ENCODE results near the gene SFXN5. TPM values are rescaled to one million over a fixed set of nuclear protein-coding genes. Genes with fewer than 3 reads are reported as not detected.
A peak's percentile ranks its signal among the peaks of the same experiment; 100 is the strongest.

Gene SFXN5
- total and polyA plus RNA-seq, 2 of the 8 experiments (the other 6 are each of a cell fraction or from before 2014, with no cell fraction given): 29.3 to 33.1 TPM

DNA sequence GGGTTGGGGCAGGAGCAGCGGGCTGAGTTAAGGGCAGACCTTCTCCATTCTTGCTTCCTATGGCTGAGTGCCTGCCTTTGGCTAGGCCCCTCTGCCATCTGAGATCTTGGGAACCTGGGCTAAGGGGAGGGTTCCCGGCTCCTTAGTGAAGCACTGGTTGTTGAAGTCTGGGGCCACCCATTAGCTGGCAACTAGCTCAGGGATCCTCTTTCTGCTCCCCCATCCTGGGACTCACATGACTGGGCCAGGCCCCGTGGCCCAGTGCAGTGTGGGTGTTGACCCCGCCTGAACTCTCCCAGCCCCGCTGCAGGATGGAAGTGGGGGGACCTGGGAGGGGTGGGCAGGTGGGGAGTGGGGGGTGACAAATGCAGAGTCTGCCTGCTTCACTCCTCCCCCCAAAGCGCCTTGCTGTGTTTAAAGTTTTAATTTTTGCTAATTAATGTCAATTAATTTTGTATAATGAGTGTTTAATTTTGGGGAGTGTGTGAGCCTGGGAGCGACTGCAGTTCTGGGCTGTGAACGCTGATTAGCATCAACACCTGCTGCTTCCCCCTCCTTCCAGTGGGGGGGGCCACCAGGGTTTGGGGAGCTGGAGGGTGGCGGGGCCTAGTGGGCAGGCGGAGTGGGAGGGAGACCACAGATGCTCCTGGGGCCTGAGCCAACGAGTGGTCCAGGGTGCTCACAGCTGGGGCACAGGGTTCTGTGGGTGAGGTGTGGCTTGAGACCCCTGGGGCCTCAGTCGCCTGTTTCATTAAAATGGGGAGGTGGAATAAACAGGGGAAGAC lies 99.0 kb downstream of the SFXN5 start:
- no peak for FAIRE-seq
- Histone ChIP-seq H3K23ac (ENCODE audit: insufficient read length) (no peak overlapping the region), H3K27me3 (replicated peaks in 1 of 4; ENCODE audit: control insufficient read depth in 3 of 4, extremely low read depth in 1 of 4, insufficient read depth in 3 of 4, low read length in 3 of 4) (no peaks in the 10 kb centered on the region; a peak in 1 of 7 replicates), H3K4ac (replicated peaks; ENCODE audit: insufficient read length, low read depth, low read length) (no peak overlapping the region), H3K9ac (replicated peaks in 1 of 4; ENCODE audit: extremely low read depth in 1 of 4, low read depth in 3 of 4, low read length in 3 of 4) (no peak overlapping the region), H2AK5ac (ENCODE audit: low read depth, low read length) (peak overlapping the region; percentile 17; the same call in 1 of the 2 replicates), H3K79me1 (ENCODE audit: low read depth, low read length) (no peaks in the 10 kb centered on the region), H2BK5ac (ENCODE audit: low read depth, low read length) (0 out of 2 replicates have a peak overlapping the region, but pooled peaks have one; percentile 69), H2BK15ac (ENCODE audit: low read length) (peak overlapping the region; percentile 61; the same call in 1 of the 2 replicates), H2AFZ (ENCODE audit: low read length) (no peak overlapping the region), H3K18ac (ENCODE audit: extremely low read depth, low read length) (no peak overlapping the region), H4K20me1 (replicated peaks in 1 of 2; ENCODE audit: control insufficient read depth in 1 of 2, insufficient read depth in 2 of 2, low read length in 2 of 2) (no peaks in the 10 kb centered on the region), H4K5ac (ENCODE audit: insufficient read length, low read depth, low read length) (no peak overlapping the region), H2BK20ac (ENCODE audit: low read length) (peak overlapping the region; percentile 72; the same call in 1 of the 2 replicates), H3K9me3 (ENCODE audit: insufficient read depth in 2 of 2, low read depth in 1 of 2, low read length in 1 of 2) (no peaks in the 10 kb centered on the region), H3K4me1 (replicated peaks in 1 of 4; ENCODE audit: control insufficient read depth in 3 of 4, insufficient read depth in 4 of 4, low read length in 3 of 4) (peaks cover 5 to 21% (median 17%) of the 10 kb centered on the region in 4 experiments), H4K8ac (ENCODE audit: extremely low read depth, insufficient read depth, low read length) (peak overlapping the region; percentile 39; the same call in 1 of the 2 replicates), H3K56ac (replicated peaks; ENCODE audit: insufficient read length, low read depth, low read length) (no peak overlapping the region), H3K4me3 (ENCODE audit: extremely low read depth in 1 of 4, insufficient read depth in 2 of 4, low read depth in 3 of 4, low read length in 4 of 4) (no peak overlapping the region), H3K23me2 (ENCODE audit: low read depth, low read length) (no peaks in the 10 kb centered on the region), H2BK120ac (replicated peaks; ENCODE audit: low read depth, low read length) (no peak overlapping the region), H3K36me3 (ENCODE audit: control insufficient read depth in 2 of 4, insufficient read depth in 4 of 4, low read length in 3 of 4) (no peaks in the 10 kb centered on the region), H2BK12ac (ENCODE audit: low read depth, low read length) (peak overlapping the region; percentile 92; the same call in 1 of the 2 replicates), H3K27ac (ENCODE audit: low read depth, low read length) (no peak overlapping the region), H4K91ac (replicated peaks; ENCODE audit: insufficient read length, low read length) (no peak overlapping the region), H3K4me2 (ENCODE audit: insufficient read depth in 1 of 2, low read depth in 2 of 2, low read length in 2 of 2) (no peak overlapping the region), H3K14ac (ENCODE audit: insufficient read length) (no peak overlapping the region), H3K79me2 (ENCODE audit: control insufficient read depth in 1 of 2, insufficient read depth in 2 of 2, low read length in 2 of 2) (no peaks in the 10 kb centered on the region)
- no peak for DNase-seq (ENCODE audit: low read depth in 1 of 2, low spot score in 2 of 2)
- POLR2A ChIA-PET (ENCODE audit: partially characterized antibody): no interaction called here
- WGBS, 2 experiments (ENCODE audit: extremely low coverage in 1 of 2, insufficient coverage in 1 of 2, insufficient read length in 1 of 2, insufficient replicate concordance in 2 of 2, low coverage in 1 of 2, low lambda C conversion rate in 2 of 2, missing lambda C conversion rate in 1 of 2): 78% methylated on average over 9 of the region's 12 CpGs; no CpG with 5 or more reads in 1 of the 2 experiments
- CTCF ChIA-PET (ENCODE audit: partially characterized antibody): interaction anchor here (0.7 to 6.3 kb wide), 22 partner anchors 9 to 240 kb away, joined by 3 to 113 read pairs (median 7); partner anchors contain the start of gene SPR
